ENCODE measurements around the gene TBC1D13.

DNA sequence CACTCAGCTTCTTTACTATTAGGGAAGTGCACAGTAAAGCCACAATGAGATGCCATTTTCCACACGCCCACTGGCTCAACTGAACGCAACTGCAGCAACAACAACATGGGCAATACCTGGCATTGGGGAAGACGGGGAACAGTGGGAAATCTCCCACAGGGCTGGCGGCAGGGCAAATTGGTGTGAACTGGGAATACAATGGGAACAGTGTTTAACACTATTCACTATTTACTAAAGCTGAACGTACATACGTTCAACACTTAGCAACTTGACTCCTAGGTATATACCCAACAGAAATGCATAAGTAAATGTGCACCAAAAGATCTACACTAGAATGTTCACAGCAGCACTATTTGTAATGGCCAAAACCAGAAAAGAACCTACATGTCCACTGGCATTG lies 29.5 kb upstream of the TBC1D13 start:
- TF ChIP-seq, protein P1, sequence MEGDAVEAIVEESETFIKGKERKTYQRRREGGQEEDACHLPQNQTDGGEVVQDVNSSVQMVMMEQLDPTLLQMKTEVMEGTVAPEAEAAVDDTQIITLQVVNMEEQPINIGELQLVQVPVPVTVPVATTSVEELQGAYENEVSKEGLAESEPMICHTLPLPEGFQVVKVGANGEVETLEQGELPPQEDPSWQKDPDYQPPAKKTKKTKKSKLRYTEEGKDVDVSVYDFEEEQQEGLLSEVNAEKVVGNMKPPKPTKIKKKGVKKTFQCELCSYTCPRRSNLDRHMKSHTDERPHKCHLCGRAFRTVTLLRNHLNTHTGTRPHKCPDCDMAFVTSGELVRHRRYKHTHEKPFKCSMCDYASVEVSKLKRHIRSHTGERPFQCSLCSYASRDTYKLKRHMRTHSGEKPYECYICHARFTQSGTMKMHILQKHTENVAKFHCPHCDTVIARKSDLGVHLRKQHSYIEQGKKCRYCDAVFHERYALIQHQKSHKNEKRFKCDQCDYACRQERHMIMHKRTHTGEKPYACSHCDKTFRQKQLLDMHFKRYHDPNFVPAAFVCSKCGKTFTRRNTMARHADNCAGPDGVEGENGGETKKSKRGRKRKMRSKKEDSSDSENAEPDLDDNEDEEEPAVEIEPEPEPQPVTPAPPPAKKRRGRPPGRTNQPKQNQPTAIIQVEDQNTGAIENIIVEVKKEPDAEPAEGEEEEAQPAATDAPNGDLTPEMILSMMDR (IDR thresholded peaks at IDR 0.05) = no peak
- TF ChIP-seq POLR2A (IDR thresholded peaks at IDR 0.05) = no peak
